Gastroesophageal sphincter (tissue), 4 donors: ENCODE measurements around the gene TBC1D24. TPM values are rescaled to one million over a fixed set of nuclear protein-coding genes. Genes with fewer than 3 reads are reported as not detected.

Experiments used
- ATAC-seq: fragments of 150-250 bp; one replicate; pipeline ENCODE4 v1.9.1; 2016; ENCODE audit warnings: mild to moderate bottlenecking, moderate library complexity
- H3K27ac ChIP-seq, 4 donors: fragments of 200-600 bp; sonication (generic) in 3 of 4; 1 replicate in 3 of 4; 2 replicates in 1 of 4; pipeline ENCODE4 v1.5.1; 2016 to 2019
- H3K27me3 ChIP-seq: fragments of 200-600 bp; sonication (generic); one replicate; pipeline ENCODE4 v1.5.1; 2019
- H3K36me3 ChIP-seq, 2 donors: fragments of 200-600 bp; sonication (generic); one replicate each; pipeline ENCODE4 v1.5.1; 2019; ENCODE audit warnings: control low read depth in 1 of 2
- H3K4me1 ChIP-seq, 3 donors: fragments of 200-600 bp; sonication (generic); 1 replicate in 2 of 3; 2 replicates in 1 of 3; pipeline ENCODE4 v1.5.1; 2016 to 2019; ENCODE audit warnings: control low read depth in 2 of 3
- H3K4me3 ChIP-seq, 2 donors: fragments of 200-600 bp; sonication (generic); one replicate each; pipeline ENCODE4 v1.5.1; 2019; ENCODE audit warnings: mild to moderate bottlenecking in 1 of 2, moderate library complexity in 1 of 2
- H3K9me3 ChIP-seq, 3 donors: fragments of 200-600 bp; sonication (generic); one replicate each; pipeline ENCODE4 v1.5.1; 2017 to 2019; ENCODE audit warnings: control low read depth in 2 of 3
- EP300 ChIP-seq: sonication (generic); formaldehyde crosslinking; IDR thresholded peaks from one replicate; pipeline ENCODE4 v1.6.1; 2017; ENCODE audit warnings: antibody characterized with exemption, mild to moderate bottlenecking
- POLR2A ChIP-seq, 2 donors: fragments of 450-650 bp; IDR thresholded peaks; one replicate each; pipeline ENCODE4 v1.6.1; 2017; ENCODE audit warnings: antibody characterized with exemption in 2 of 2, mild to moderate bottlenecking in 2 of 2, moderate library complexity in 1 of 2
- POLR2AphosphoS5 ChIP-seq: sonication (generic); formaldehyde crosslinking; IDR thresholded peaks from one replicate; pipeline ENCODE4 v1.6.1; 2017; ENCODE audit warnings: antibody characterized with exemption
- WGBS, 2 donors: methylation state at CpG; one replicate each; pipeline ENCODE4 v1.1.5; 2018; ENCODE audit warnings: low coverage in 1 of 2; 5-methylcytosine and 5-hydroxymethylcytosine counted together
- total RNA-seq, 4 donors: library from RNA; depleted of rRNA; stranded (reverse); fragments of >200 nt; gene quantifications; one replicate each; pipeline ENCODE4 v1.1.0, GENCODE V29; 2016
- TF ChIP-seq, protein P1 (sequence below), 4 experiments: fragments of 200-600 bp in 2 of 4; fragments of 450-650 bp in 2 of 4; sonication (generic) in 1 of 4; IDR thresholded peaks; one replicate each; pipeline ENCODE4 v1.5.1; 2017 to 2019; ENCODE audit warnings: antibody characterized with exemption in 4 of 4, mild to moderate bottlenecking in 2 of 4, moderate library complexity in 2 of 4

Gene TBC1D24
- total RNA-seq, 4 donors from 2014 or later, result 6.2 to 18.4 (median 14.2) TPM

DNA sequence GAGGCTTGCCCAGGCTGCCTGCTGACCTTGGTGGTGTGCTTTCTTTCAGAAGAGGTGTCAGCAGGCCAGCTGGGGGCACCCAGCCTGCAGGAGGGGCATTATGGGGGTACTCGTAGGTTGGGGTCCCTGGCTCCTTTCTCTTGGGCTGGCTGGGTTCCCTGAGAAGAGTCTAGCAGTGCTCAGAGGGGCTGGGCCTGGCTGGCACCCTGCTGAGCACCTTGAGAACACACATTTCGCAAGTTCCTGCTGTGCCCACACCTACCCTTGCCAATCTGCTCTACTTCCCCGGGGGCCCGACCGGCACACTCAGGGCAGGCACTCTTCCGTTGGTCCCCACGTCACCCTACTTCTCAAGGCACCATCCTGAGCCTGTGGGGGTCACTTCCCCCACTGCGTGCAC is 51.2 kb downstream of the TBC1D24 start:
- no peak for TF ChIP-seq POLR2A (IDR thresholded peaks at IDR 0.05)
- TF ChIP-seq, protein P1, sequence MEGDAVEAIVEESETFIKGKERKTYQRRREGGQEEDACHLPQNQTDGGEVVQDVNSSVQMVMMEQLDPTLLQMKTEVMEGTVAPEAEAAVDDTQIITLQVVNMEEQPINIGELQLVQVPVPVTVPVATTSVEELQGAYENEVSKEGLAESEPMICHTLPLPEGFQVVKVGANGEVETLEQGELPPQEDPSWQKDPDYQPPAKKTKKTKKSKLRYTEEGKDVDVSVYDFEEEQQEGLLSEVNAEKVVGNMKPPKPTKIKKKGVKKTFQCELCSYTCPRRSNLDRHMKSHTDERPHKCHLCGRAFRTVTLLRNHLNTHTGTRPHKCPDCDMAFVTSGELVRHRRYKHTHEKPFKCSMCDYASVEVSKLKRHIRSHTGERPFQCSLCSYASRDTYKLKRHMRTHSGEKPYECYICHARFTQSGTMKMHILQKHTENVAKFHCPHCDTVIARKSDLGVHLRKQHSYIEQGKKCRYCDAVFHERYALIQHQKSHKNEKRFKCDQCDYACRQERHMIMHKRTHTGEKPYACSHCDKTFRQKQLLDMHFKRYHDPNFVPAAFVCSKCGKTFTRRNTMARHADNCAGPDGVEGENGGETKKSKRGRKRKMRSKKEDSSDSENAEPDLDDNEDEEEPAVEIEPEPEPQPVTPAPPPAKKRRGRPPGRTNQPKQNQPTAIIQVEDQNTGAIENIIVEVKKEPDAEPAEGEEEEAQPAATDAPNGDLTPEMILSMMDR (IDR thresholded peaks at IDR 0.05), result no peak
- TF ChIP-seq EP300, result no peak
- TF ChIP-seq POLR2AphosphoS5, result no peak
- Histone ChIP-seq H3K27me3 (no peaks in the 10 kb centered on the region), H3K36me3 (peaks cover 0 to 85% of the 10 kb centered on the region in 2 donors), H3K9me3 (no peaks in the 10 kb centered on the region), H3K4me3 (no peak overlapping the region), H3K27ac (no peak overlapping the region), H3K4me1 (peaks cover 0 to 22% (median 5%) of the 10 kb centered on the region in 3 donors)
- WGBS, 2 donors, result 51 to 74% methylated on average over 2 to 6 of the region's 8 CpGs
- ATAC-seq, result no peak

DNA sequence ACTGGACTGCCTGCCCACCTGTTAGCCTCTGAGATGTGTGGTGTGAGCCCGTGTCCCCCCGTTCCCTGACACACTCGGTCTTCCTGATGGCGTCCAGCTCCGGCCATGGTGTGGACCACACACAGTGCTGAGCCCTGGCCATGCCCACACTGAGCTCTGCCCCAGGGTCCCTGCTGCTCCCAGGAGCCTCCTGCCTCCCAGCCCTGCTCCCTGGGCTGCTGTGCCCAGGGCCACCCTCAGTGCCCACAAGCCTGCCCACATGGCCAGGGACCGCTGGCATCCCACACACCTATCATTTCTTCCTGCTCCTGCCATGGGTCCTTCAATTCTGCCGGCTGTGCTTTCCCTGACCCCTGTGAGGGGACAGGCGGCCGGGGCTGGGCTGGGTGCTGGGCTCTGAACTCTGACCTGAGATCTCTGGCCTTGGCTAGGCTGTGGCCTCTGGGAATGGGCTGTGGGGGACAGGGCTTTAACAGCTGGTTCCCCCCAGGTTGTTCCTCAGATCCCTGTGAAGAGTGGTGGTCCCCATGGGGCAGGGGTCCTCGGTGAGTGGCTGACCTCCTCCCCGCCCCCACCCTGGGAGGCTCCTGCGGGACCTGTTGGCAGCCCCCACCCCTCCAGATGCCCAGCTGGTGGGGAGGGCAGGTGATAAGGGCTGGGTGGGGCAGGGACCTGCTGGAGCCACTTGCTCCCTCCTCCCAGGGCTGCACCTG is 52.3 kb downstream of the TBC1D24 start:
- H3K9me3 ChIP-seq, result no peaks in the 10 kb centered on the region
- no peak for TF ChIP-seq EP300
- TF ChIP-seq, protein P1 (IDR thresholded peaks at IDR 0.05), result no peak
- no peak for TF ChIP-seq POLR2A (IDR thresholded peaks at IDR 0.05)
- TF ChIP-seq POLR2AphosphoS5, result no peak
- 79% methylated on average over 6 of the region's 12 CpGs; no CpG with 5 or more reads in 1 of the 2 donors for WGBS, 2 donors
- H3K27me3 ChIP-seq, result no peaks in the 10 kb centered on the region
- no peak for ATAC-seq
- peaks cover 0 to 82% of the 10 kb centered on the region in 2 donors for H3K36me3 ChIP-seq
- H3K4me3 ChIP-seq, result no peak overlapping the region
- no peak overlapping the region for H3K27ac ChIP-seq
- peaks cover 0 to 18% (median 6%) of the 10 kb centered on the region in 3 donors for H3K4me1 ChIP-seq

DNA sequence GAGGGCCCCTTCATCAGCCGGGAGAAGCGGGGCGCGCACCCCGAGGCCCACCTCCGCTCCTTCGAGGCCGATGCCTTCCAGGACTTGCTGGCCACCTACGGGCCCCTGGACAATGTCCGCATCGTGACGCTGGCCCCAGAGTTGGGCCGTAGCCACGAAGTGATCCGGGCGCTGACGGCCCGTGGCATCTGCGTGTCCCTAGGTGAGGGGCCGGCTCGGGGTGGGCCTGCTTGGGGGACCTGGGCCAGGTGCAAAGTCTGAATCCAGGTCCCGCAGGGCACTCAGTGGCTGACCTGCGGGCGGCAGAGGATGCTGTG is 52.8 kb downstream of the TBC1D24 start:
- whole genome bisulfite sequencing, 2 donors, result 100% methylated on average over 1 of the region's 24 CpGs; no CpG with 5 or more reads in 1 of the 2 donors
- Histone ChIP-seq H3K27ac (no peak overlapping the region), H3K36me3 (peaks cover 0 to 76% of the 10 kb centered on the region in 2 donors), H3K4me3 (no peak overlapping the region), H3K27me3 (no peaks in the 10 kb centered on the region), H3K9me3 (no peaks in the 10 kb centered on the region), H3K4me1 (peaks cover 0 to 19% (median 6%) of the 10 kb centered on the region in 3 donors)
- ATAC-seq, result no peak
- TF ChIP-seq, protein P1 (IDR thresholded peaks at IDR 0.05), result no peak
- TF ChIP-seq POLR2AphosphoS5, result no peak
- no peak for TF ChIP-seq POLR2A (IDR thresholded peaks at IDR 0.05)
- TF ChIP-seq EP300, result no peak

DNA sequence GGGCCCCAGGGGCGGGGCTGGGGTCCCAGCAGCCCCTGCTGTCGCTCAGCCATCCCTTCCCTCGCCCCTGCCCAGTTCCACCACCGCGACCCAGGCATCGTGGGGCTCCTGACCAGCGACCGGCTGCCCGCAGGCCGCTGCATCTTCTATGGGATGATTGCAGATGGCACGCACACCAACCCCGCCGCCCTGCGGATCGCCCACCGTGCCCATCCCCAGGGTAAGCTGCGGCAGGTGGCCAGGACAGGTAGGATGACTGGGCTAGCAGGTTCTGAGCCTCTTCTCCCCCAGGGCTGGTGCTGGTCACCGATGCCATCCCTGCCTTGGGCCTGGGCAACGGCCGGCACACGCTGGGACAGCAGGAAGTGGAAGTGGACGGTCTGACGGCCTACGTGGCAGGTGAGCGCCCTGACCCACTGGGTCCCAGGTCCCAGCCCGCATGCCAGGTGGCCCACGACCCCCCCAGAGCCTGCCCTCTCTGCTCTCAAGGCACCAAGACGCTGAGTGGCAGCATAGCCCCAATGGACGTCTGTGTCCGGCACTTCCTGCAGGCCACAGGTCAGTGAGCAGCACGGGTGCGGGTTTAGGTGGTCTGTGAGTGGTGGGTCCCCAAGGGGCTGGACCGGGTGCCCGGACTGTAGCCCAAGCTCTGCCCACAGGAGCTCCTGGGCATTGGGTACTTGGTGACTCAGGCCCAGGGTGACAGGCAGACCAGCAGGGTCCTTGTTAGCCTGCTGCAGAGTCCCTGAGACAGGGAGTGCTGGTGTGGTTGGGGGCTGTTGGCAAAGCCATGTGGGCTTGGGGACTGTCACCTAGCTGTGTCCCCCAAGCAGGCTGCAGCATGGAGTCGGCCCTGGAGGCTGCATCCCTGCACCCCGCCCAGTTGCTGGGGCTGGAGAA is 53.5 kb downstream of the TBC1D24 start:
- ATAC-seq, result no peak
- WGBS, 2 donors, result 85 to 92% methylated on average over 2 to 4 of the region's 36 CpGs
- TF ChIP-seq EP300 (no peak), POLR2AphosphoS5 (no peak), POLR2A (IDR thresholded peaks at IDR 0.05) (no peak)
- TF ChIP-seq, protein P1 (IDR thresholded peaks at IDR 0.05), result no peak

More for the DNA sequence above, 53.5 kb downstream of the TBC1D24 start:
- Histone ChIP-seq H3K4me1 (peaks cover 0 to 24% (median 6%) of the 10 kb centered on the region in 3 donors), H3K9me3 (no peaks in the 10 kb centered on the region), H3K27me3 (no peaks in the 10 kb centered on the region), H3K27ac (no peak overlapping the region), H3K4me3 (no peak overlapping the region), H3K36me3 (peaks cover 0 to 70% of the 10 kb centered on the region in 2 donors)
